Parathyroid adenoma (tissue), 2 donors: Measurements from ENCODE around the gene KIAA0040.

Source experiments
- H2AFZ ChIP-seq: fragments of 300-600 bp; sonication (generic); one replicate; pipeline ENCODE4 v1.7.0; 2017; ENCODE audit warnings: antibody characterized with exemption, mild to moderate bottlenecking
- H3K27ac ChIP-seq: fragments of 300-600 bp; sonication (generic); one replicate; pipeline ENCODE4 v1.7.0; 2017
- H3K27me3 ChIP-seq: fragments of 300-600 bp; sonication (generic); one replicate; pipeline ENCODE4 v1.7.0; 2017; ENCODE audit warnings: low read length; ENCODE audit not compliant: control insufficient read depth, insufficient read depth
- H3K36me3 ChIP-seq: fragments of 300-600 bp; sonication (generic); one replicate; pipeline ENCODE4 v1.7.0; 2017; ENCODE audit warnings: low read length; ENCODE audit not compliant: control insufficient read depth, insufficient read depth
- H3K4me1 ChIP-seq: fragments of 300-600 bp; sonication (generic); one replicate; pipeline ENCODE4 v1.7.0; 2017; ENCODE audit warnings: control low read depth
- H3K4me2 ChIP-seq: fragments of 300-600 bp; sonication (generic); one replicate; pipeline ENCODE4 v1.7.0; 2017; ENCODE audit warnings: low read length
- H3K4me3 ChIP-seq: fragments of 300-600 bp; sonication (generic); one replicate; pipeline ENCODE4 v1.7.0; 2017; ENCODE audit warnings: low read depth, low read length
- H3K79me2 ChIP-seq: fragments of 300-600 bp; sonication (generic); one replicate; pipeline ENCODE4 v1.7.0; 2017; ENCODE audit warnings: control low read depth
- H3K9ac ChIP-seq: fragments of 300-600 bp; sonication (generic); one replicate; pipeline ENCODE4 v1.7.0; 2017; ENCODE audit warnings: mild to moderate bottlenecking
- H3K9me3 ChIP-seq: fragments of 300-600 bp; sonication (generic); one replicate; pipeline ENCODE4 v1.7.0; 2017; ENCODE audit warnings: low read length; ENCODE audit not compliant: control insufficient read depth
- TF ChIP-seq, protein P1 (sequence below): fragments of 300-600 bp; sonication (generic); IDR thresholded peaks from one replicate; pipeline ENCODE4 v1.7.0; 2017; ENCODE audit warnings: antibody characterized with exemption, mild to moderate bottlenecking
- donor health status: primary hyperparathyroidism.

Gene KIAA0040

DNA sequence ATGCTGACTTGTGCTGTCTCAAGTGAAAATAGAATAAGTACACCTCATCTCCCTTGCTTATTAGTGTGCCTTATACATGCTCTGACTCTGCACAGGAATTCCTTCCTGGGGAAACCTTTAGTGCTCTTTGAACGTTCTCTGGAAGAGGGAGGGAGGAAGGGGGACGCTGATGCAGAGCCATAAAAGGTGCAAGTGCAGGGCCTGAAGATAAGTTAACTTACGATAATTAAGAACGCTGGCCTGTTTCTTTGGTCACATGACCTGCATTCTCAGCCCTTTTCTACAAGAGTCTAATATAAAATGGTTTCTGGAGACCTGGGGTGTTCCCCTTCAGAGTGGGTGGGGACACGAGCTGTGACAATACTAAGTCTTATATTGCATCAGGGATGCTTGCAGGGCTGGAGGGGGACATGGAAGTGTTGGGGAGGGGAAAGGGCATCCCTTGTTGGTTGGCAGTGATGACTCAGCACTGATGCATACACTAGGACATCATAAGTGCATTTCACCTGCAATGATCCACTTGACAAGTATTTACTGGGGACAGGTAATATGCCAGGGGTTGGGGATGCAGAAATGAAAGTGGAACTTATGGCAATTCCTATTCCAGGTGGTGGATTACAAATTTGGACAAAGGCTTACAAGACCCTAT, 26.3 kb upstream of the KIAA0040 start:
- H3K9ac ChIP-seq, result no peak overlapping the region
- no peaks in the 10 kb centered on the region for H3K36me3 ChIP-seq
- H3K4me2 ChIP-seq, result no peak overlapping the region
- H3K4me1 ChIP-seq, result peaks cover 26% of the 10 kb centered on the region
- no peaks in the 10 kb centered on the region for H3K27me3 ChIP-seq
- H2AFZ ChIP-seq, result peak overlapping the region; percentile 72
- H3K27ac ChIP-seq, result peak overlapping the region; percentile 24
- no peak overlapping the region for H3K4me3 ChIP-seq
- TF ChIP-seq, protein P1, sequence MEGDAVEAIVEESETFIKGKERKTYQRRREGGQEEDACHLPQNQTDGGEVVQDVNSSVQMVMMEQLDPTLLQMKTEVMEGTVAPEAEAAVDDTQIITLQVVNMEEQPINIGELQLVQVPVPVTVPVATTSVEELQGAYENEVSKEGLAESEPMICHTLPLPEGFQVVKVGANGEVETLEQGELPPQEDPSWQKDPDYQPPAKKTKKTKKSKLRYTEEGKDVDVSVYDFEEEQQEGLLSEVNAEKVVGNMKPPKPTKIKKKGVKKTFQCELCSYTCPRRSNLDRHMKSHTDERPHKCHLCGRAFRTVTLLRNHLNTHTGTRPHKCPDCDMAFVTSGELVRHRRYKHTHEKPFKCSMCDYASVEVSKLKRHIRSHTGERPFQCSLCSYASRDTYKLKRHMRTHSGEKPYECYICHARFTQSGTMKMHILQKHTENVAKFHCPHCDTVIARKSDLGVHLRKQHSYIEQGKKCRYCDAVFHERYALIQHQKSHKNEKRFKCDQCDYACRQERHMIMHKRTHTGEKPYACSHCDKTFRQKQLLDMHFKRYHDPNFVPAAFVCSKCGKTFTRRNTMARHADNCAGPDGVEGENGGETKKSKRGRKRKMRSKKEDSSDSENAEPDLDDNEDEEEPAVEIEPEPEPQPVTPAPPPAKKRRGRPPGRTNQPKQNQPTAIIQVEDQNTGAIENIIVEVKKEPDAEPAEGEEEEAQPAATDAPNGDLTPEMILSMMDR, result no peak
- H3K79me2 ChIP-seq, result no peaks in the 10 kb centered on the region
- peaks cover 3% of the 10 kb centered on the region for H3K9me3 ChIP-seq

DNA sequence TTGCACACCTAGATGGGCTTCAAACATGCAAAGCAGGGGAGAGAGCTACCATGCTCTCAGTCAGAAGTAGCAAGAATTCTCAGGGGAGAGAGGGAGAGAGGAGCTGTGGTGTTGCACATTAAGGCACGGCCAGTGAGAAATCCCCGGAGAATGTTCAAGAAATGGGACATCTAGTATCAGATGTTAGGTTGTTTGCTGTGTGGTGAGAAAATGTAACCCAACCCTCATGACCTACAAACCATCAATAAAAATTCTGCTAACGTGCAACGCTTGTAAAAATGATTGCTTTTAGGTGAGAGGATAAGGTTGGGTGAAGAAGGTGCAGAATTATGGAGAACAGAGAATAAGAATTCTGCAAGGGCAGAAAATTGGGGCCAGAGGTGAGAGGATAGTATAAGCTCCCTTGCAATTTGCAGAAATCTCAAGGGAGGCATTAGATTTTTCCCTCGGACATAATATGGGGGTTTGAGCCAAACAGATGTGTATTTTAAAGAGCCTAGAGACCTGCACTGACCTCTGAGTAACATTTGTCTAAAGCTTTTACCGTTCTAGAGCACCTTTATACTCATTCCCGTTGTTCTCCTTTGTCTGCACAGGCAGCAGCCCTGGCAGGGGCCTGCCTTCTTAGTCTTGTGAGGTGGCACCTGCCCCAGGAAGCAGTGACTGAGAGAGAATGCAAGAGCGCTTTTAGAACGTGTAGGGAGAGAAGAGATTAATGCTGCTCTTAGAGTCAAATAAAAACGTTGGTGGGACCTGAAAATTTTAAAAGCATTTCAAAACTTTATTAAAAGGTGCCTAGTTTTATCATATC, 25.4 kb upstream of the KIAA0040 start:
- H3K9ac ChIP-seq, result no peak overlapping the region
- H3K79me2 ChIP-seq, result no peaks in the 10 kb centered on the region
- TF ChIP-seq, protein P1, result no peak
- peak overlapping the region; percentile 72 for H2AFZ ChIP-seq
- H3K4me3 ChIP-seq, result no peak overlapping the region
- peaks cover 3% of the 10 kb centered on the region for H3K9me3 ChIP-seq
- no peaks in the 10 kb centered on the region for H3K36me3 ChIP-seq
- peaks cover 26% of the 10 kb centered on the region for H3K4me1 ChIP-seq
- no peak overlapping the region for H3K4me2 ChIP-seq
- H3K27ac ChIP-seq, result peak overlapping the region; percentile 4
- H3K27me3 ChIP-seq, result no peaks in the 10 kb centered on the region

DNA sequence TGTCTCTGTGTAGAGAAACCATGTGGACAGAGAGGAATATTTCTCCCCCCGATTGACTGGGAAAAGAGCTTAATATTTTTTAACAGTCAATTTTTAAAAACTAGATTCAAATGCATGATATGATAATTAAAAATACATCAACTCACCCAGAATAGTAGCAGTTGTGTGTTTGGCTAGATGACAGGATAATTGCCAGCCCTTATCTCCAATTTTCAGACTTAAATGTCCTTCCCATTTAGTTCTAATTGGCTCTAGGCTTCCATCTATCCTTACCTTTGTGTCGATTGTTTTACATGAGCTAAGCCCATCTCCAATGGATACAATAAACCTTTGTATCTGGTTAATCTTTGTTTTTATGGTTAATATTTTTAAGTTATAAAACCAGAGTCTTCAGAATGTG, 23.9 kb upstream of the KIAA0040 start:
- TF ChIP-seq, protein P1, result no peak
- H3K79me2 ChIP-seq, result no peaks in the 10 kb centered on the region

GRCh38 chr1:175211656-175212055, 19.1 kb upstream of the KIAA0040 start:
- no peaks in the 10 kb centered on the region for H3K4me1 ChIP-seq

More for the DNA sequence above, 23.9 kb upstream of the KIAA0040 start:
- Histone ChIP-seq H3K36me3 (no peaks in the 10 kb centered on the region), H3K27ac (no peak overlapping the region), H2AFZ (no peak overlapping the region), H3K4me1 (peaks cover 26% of the 10 kb centered on the region), H3K9me3 (peaks cover 3% of the 10 kb centered on the region), H3K4me3 (no peak overlapping the region), H3K27me3 (no peaks in the 10 kb centered on the region), H3K4me2 (no peak overlapping the region), H3K9ac (no peak overlapping the region)

More at GRCh38 chr1:175211656-175212055, 19.1 kb upstream of the KIAA0040 start:
- TF ChIP-seq, protein P1, result no peak
- Histone ChIP-seq H3K27me3 (no peaks in the 10 kb centered on the region), H3K36me3 (no peaks in the 10 kb centered on the region), H3K27ac (no peak overlapping the region), H3K9ac (no peak overlapping the region), H2AFZ (no peak overlapping the region), H3K9me3 (peaks cover 3% of the 10 kb centered on the region), H3K4me2 (no peak overlapping the region), H3K79me2 (no peaks in the 10 kb centered on the region), H3K4me3 (no peak overlapping the region)
